GM12878 (cell line): ENCODE data around the gene GSTA3. TPM values are rescaled to one million over a fixed set of nuclear protein-coding genes. Genes with fewer than 3 reads are reported as not detected.

Experiments
- ATAC-seq: fragments of 200-7000 bp; cut with Tn5 transposase; 3 replicates; pipeline ENCODE4 v1.9.1; 2020; ENCODE audit warnings: mild to moderate bottlenecking, moderate library complexity
- BruUV-seq: library from RNA; stranded (reverse); fragments of 400-500 nt; replicated peaks from 2 replicates; lab custom pipeline; 2021; lab: Mats Ljungman, UMichigan
- CTCF ChIA-PET: fragments of 300-600 bp; sonication (Branson Sonifier 250); formaldehyde crosslinking; extraction: SDS; loops from one replicate; lab custom pipeline; 2021; ENCODE audit warnings: inconsistent platforms; lab: Yijun Ruan, JAX
- POLR2A ChIA-PET: fragments of 350-600 bp; formaldehyde crosslinking; extraction: SDS; loops from one replicate; lab custom pipeline; 2021; ENCODE audit warnings: inconsistent platforms; lab: Charles Lee
- RAD21 ChIA-PET: fragments of 300-600 bp; sonication (Branson Sonifier 250); formaldehyde crosslinking; loops from one replicate; lab custom pipeline; 2023; ENCODE audit warnings: antibody characterized with exemption; ENCODE audit not compliant: unreplicated experiment; lab: Charles Lee
- SMC1A ChIA-PET: fragments of 300-600 bp; sonication (Branson Sonifier 250); formaldehyde crosslinking; loops from one replicate; lab custom pipeline; 2023; ENCODE audit not compliant: unreplicated experiment, uncharacterized antibody; lab: Charles Lee
- DNase-seq: peaks from one replicate; pipeline ENCODE4 v3.0.0-alpha.2; 2011; ENCODE audit warnings: low read depth, low spot score
- FAIRE-seq: peaks from 3 replicates; lab custom pipeline; 2011; peaks lifted over from hg19 to GRCh38; lab: Jason Lieb, UNC
- H2AFZ ChIP-seq: 2 replicates; pipeline ENCODE4 v1.6.0; 2011; ENCODE audit warnings: low read depth, low read length, control low read depth; ENCODE audit not compliant: control insufficient read depth
- H3K27ac ChIP-seq: 2 replicates; pipeline ENCODE4 v1.5.1; 2011; ENCODE audit warnings: control low read depth; ENCODE audit not compliant: control insufficient read depth, insufficient read depth
- H3K27me3 ChIP-seq, 2 experiments: replicated peaks in 1 of 2; 2 replicates each; pipeline versions ENCODE4 v1.6.0 to v1.6.1; 2011; ENCODE audit warnings: low read length in 1 of 2; ENCODE audit not compliant: control insufficient read depth in 2 of 2, insufficient read depth in 2 of 2
- H3K36me3 ChIP-seq, 2 experiments: 2 replicates each; pipeline ENCODE4 v1.5.1; 2011; ENCODE audit warnings: low read length in 1 of 2; ENCODE audit not compliant: control insufficient read depth in 2 of 2, insufficient read depth in 2 of 2
- H3K4me1 ChIP-seq: 2 replicates; pipeline ENCODE4 v1.6.1; 2011; ENCODE audit warnings: mild to moderate bottlenecking, low read length, moderate library complexity, mixed read lengths; ENCODE audit not compliant: control insufficient read depth, insufficient read depth
- H3K4me2 ChIP-seq: 2 replicates; pipeline ENCODE4 v1.6.0; 2011; ENCODE audit warnings: control low read depth; ENCODE audit not compliant: control insufficient read depth, insufficient read depth
- H3K4me3 ChIP-seq: fragments of 200-600 bp; sonication (generic); 2 replicates; pipeline ENCODE4 v1.5.1; 2016
- H3K79me2 ChIP-seq: 2 replicates; pipeline ENCODE4 v1.6.0; 2011; ENCODE audit warnings: low read length; ENCODE audit not compliant: control insufficient read depth, insufficient read depth
- H3K9ac ChIP-seq: 2 replicates; pipeline ENCODE4 v1.8.0; 2011; ENCODE audit warnings: low read length, control low read depth, mixed read lengths; ENCODE audit not compliant: control insufficient read depth, insufficient read depth
- H3K9me3 ChIP-seq: replicated peaks from 3 replicates; pipeline ENCODE4 v1.5.1; 2011; ENCODE audit warnings: mild to moderate bottlenecking, low read length; ENCODE audit not compliant: control insufficient read depth, insufficient read depth
- H4K20me1 ChIP-seq: 2 replicates; pipeline ENCODE4 v1.6.0; 2011; ENCODE audit not compliant: control insufficient read depth, insufficient read depth
- CBX3 ChIP-seq: fragments of 200-600 bp; sonication (generic); IDR thresholded peaks from 2 replicates; pipeline ENCODE4 v1.6.1; 2016; ENCODE audit warnings: low read depth, borderline replicate concordance
- CHD4 ChIP-seq: fragments of 200-600 bp; sonication (generic); IDR thresholded peaks from 2 replicates; pipeline ENCODE4 v1.6.1; 2016; ENCODE audit warnings: mild to moderate bottlenecking
- ETV6 ChIP-seq, 2 experiments: fragments of 450-650 bp in 1 of 2; IDR thresholded peaks in 1 of 2; conservative IDR thresholded peaks in 1 of 2; 2 replicates each; pipeline ENCODE4 v1.6.1; 2014; ENCODE audit warnings: antibody characterized with exemption in 1 of 2, borderline replicate concordance in 1 of 2, low read depth in 1 of 2, mild to moderate bottlenecking in 1 of 2, moderate library complexity in 1 of 2
- EZH2 ChIP-seq: IDR thresholded peaks from 2 replicates; pipeline ENCODE4 v1.6.1; 2012; ENCODE audit warnings: low read depth, mild to moderate bottlenecking, control low read depth, inconsistent platforms, low read length, borderline replicate concordance; ENCODE audit not compliant: control insufficient read depth
- FOS ChIP-seq: IDR thresholded peaks from 3 replicates; pipeline ENCODE4 v1.6.1; 2011; ENCODE audit warnings: borderline replicate concordance; ENCODE audit not compliant: insufficient read length; ENCODE audit errors: extremely low read depth
- JUND ChIP-seq: IDR thresholded peaks from 2 replicates; pipeline ENCODE4 v1.6.1; 2012; ENCODE audit warnings: low read depth, mild to moderate bottlenecking, low read length, improper control_type of control experiment, moderate library complexity
- MYC ChIP-seq: IDR thresholded peaks from 2 replicates; pipeline ENCODE4 v1.6.1; 2011; ENCODE audit warnings: mild to moderate bottlenecking, low read length, moderate library complexity, inconsistent platforms; ENCODE audit not compliant: insufficient read depth, insufficient replicate concordance, insufficient read length, severe bottlenecking
- POLR2A ChIP-seq: IDR thresholded peaks from 2 replicates; pipeline ENCODE4 v1.6.1; 2011; ENCODE audit warnings: low read depth, mild to moderate bottlenecking, low read length
- SIX5 ChIP-seq: IDR thresholded peaks from 2 replicates; pipeline ENCODE4 v1.6.1; 2011; ENCODE audit warnings: mild to moderate bottlenecking, low read depth, low read length, moderate library complexity; ENCODE audit not compliant: severe bottlenecking
- TCF12 ChIP-seq: IDR thresholded peaks from 2 replicates; pipeline ENCODE4 v1.6.1; 2011; ENCODE audit warnings: low read depth, mild to moderate bottlenecking, low read length
- TCF3 ChIP-seq: IDR thresholded peaks from 2 replicates; pipeline ENCODE4 v1.6.1; 2012; ENCODE audit warnings: low read depth, mild to moderate bottlenecking, low read length, borderline replicate concordance; ENCODE audit not compliant: insufficient read depth
- ZNF24 ChIP-seq: fragments of 450-650 bp; IDR thresholded peaks from 2 replicates; pipeline ENCODE4 v1.6.1; 2017; ENCODE audit warnings: antibody characterized with exemption, mild to moderate bottlenecking
- WGBS: methylation state at CpG from one replicate; pipeline ENCODE4 v1.1.6; 2016; ENCODE audit warnings: low lambda C conversion rate; ENCODE audit not compliant: insufficient replicate concordance, insufficient coverage; ENCODE audit errors: missing lambda C conversion rate; 5-methylcytosine and 5-hydroxymethylcytosine counted together
- in situ Hi-C: fragments of 300-500 bp; cut with MboI; formaldehyde crosslinking; loops from 9 replicates; pipeline ENCODE4 v1.14.3; 2018; ENCODE audit warnings: mixed read lengths
- intact Hi-C: fragments of 100-400 bp; cut with micrococcal nuclease; formaldehyde crosslinking; loops from one replicate; pipeline ENCODE4 v1.14.2; 2022; ENCODE audit not compliant: unreplicated experiment
- polyA plus RNA-seq, 11 experiments: library from polyadenylated mRNA; depleted of rRNA in 4 of 11; unstranded in 6 of 11; stranded (reverse) in 5 of 11; fragments of >200 nt; fragmentation: Nextera tagmentation in 4 of 11; fragmentation: Illumina TruSeq in 1 of 11; extraction: Ambion mirVana in 4 of 11; extraction: Trizol in 1 of 11; gene quantifications; 1 replicate in 1 of 11; 2 replicates in 10 of 11; pipeline versions ENCODE4 v1.2.1 to v1.2.3, GENCODE V29; 2011 to 2016; ENCODE audit warnings: inconsistent platforms in 2 of 11, missing spikeins in 2 of 11, low read depth in 1 of 11
- total RNA-seq, 4 experiments: library from RNA; depleted of rRNA in 3 of 4; stranded (reverse); fragments of >200 nt in 3 of 4; fragmentation: Illumina TruSeq in 1 of 4; extraction: Trizol in 1 of 4; gene quantifications; 2 replicates each; pipeline versions ENCODE4 v1.2.1 to v1.2.3, GENCODE V29; 2013 to 2021
- TF ChIP-seq, protein P1 (sequence below): fragments of 450-650 bp; formaldehyde crosslinking; IDR thresholded peaks from 2 replicates; pipeline ENCODE4 v1.4.0; 2022; ENCODE audit warnings: mild to moderate bottlenecking, moderate library complexity
- TF ChIP-seq, protein P2 (sequence below): fragments of 450-650 bp; IDR thresholded peaks from 2 replicates; pipeline ENCODE4 v1.6.1; 2017; ENCODE audit warnings: low read depth, mild to moderate bottlenecking, moderate library complexity

Gene GSTA3
- total and polyA plus RNA-seq, 10 of the 15 experiments (the other 5 are each of a cell fraction or from before 2014, with no cell fraction given), result not detected

DNA sequence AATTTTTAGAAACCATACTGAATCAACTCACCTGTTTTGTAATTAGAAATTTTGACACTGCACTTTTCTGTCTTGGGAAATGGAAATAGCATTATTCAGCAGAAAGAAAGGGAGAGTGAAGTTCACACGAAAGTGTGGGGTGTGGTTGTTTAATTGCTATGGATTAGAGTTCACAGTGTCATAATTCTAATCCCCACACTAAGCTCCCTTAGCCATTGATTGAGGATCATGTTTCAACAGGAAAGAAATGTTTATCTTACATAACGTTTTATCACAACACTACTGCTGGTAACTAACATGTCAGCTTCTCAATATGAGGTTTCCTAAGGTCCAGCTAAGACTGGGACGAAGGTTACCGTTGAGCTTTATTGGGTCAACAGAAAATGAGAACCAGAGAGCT lies 37.5 kb downstream of the GSTA3 start (continued):
- TF ChIP-seq JUND, result no peak
- TF ChIP-seq FOS, result no peak
- no peak for TF ChIP-seq POLR2A
- TF ChIP-seq, protein P1, sequence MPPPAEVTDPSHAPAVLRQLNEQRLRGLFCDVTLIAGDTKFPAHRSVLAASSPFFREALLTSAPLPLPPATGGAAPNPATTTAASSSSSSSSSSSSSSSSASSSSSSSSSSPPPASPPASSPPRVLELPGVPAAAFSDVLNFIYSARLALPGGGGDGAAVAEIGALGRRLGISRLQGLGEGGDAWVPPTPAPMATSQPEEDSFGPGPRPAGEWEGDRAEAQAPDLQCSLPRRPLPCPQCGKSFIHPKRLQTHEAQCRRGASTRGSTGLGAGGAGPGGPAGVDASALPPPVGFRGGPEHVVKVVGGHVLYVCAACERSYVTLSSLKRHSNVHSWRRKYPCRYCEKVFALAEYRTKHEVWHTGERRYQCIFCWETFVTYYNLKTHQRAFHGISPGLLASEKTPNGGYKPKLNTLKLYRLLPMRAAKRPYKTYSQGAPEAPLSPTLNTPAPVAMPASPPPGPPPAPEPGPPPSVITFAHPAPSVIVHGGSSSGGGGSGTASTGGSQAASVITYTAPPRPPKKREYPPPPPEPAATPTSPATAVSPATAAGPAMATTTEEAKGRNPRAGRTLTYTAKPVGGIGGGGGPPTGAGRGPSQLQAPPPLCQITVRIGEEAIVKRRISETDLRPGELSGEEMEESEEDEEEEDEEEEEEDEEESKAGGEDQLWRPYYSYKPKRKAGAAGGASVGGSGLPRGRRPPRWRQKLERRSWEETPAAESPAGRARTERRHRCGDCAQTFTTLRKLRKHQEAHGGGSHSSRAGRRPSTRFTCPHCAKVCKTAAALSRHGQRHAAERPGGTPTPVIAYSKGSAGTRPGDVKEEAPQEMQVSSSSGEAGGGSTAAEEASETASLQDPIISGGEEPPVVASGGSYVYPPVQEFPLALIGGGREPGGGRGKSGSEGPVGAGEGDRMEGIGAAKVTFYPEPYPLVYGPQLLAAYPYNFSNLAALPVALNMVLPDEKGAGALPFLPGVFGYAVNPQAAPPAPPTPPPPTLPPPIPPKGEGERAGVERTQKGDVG (CRISPR knock-in tag), result no peak
- no peak for TF ChIP-seq CBX3
- TF ChIP-seq SIX5, result no peak
- TF ChIP-seq, all 136 proteins: peak for 0

DNA sequence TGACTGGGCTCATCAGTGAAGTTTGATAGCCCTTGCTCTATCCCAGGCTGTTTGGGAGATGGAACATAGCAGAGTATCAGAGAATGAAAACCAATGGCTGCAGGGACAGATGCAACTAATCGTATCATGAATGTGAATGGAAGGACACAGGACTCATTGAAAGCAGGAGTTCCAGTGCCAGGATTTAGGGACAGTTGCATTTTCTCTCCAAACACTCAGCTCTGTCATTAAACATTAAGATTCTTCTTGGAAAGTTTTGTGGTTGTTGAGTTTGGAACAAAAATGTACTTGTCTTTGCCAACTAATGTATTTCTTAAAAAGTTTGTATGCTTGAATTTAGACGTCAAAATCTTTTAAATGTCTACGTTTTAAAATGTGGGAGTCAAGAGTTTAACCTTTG lies 37.9 kb downstream of the GSTA3 start:
- no peaks in the 10 kb centered on the region for H3K79me2 ChIP-seq
- ChIA-PET POLR2A (no interaction called here), SMC1A (interaction anchor here (1.1 kb wide), 1 partner anchor 185 kb away, joined by 3 read pairs; no protein-coding TSS in a partner anchor), RAD21 (no interaction called here), CTCF (no interaction called here)
- in situ Hi-C loops, result no loop called here
- H3K4me3 ChIP-seq, result no peak overlapping the region
- no peaks in the 10 kb centered on the region for H3K9me3 ChIP-seq
- ATAC-seq (no peak), DNase-seq (no peak), FAIRE-seq (no peak)
- 47% methylated on average over 3 of the region's 3 CpGs for WGBS
- no peaks in the 10 kb centered on the region for H3K36me3 ChIP-seq
- no peak overlapping the region for H3K27ac ChIP-seq
- H3K4me1 ChIP-seq, result no peaks in the 10 kb centered on the region
- no TSS peak for BruUV-seq
- H3K4me2 ChIP-seq, result no peak overlapping the region
- intact Hi-C loops, result no loop called here
- no peaks in the 10 kb centered on the region for H3K27me3 ChIP-seq
- no peaks in the 10 kb centered on the region for H4K20me1 ChIP-seq
- TF ChIP-seq EZH2, result no peak
- TF ChIP-seq MYC, result no peak
- no peak for TF ChIP-seq CHD4
- TF ChIP-seq TCF3, result no peak
- no peak for TF ChIP-seq TCF12
- TF ChIP-seq ZNF24, result no peak
- TF ChIP-seq ETV6 (conservative IDR thresholded peaks at IDR 0.05 in 1 of 2, IDR thresholded peaks at IDR 0.05 in 1 of 2; ENCODE audit: borderline replicate concordance in 1 of 2, low read depth in 1 of 2), result no peak
- TF ChIP-seq, protein P2, sequence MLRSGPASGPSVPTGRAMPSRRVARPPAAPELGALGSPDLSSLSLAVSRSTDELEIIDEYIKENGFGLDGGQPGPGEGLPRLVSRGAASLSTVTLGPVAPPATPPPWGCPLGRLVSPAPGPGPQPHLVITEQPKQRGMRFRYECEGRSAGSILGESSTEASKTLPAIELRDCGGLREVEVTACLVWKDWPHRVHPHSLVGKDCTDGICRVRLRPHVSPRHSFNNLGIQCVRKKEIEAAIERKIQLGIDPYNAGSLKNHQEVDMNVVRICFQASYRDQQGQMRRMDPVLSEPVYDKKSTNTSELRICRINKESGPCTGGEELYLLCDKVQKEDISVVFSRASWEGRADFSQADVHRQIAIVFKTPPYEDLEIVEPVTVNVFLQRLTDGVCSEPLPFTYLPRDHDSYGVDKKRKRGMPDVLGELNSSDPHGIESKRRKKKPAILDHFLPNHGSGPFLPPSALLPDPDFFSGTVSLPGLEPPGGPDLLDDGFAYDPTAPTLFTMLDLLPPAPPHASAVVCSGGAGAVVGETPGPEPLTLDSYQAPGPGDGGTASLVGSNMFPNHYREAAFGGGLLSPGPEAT, result no peak
- H3K9ac ChIP-seq, result no peak overlapping the region
- H2AFZ ChIP-seq, result no peak overlapping the region
